ENCODE data around the gene RNF150. TPM values are rescaled to one million over a fixed set of nuclear protein-coding genes. Genes with fewer than 3 reads are reported as not detected.

RNF150 gene
- total and polyA plus RNA-seq, 2 of the 8 experiments (the other 6 are each of a cell fraction or from before 2014, with no cell fraction given) = 3.4 to 4.8 TPM

DNA sequence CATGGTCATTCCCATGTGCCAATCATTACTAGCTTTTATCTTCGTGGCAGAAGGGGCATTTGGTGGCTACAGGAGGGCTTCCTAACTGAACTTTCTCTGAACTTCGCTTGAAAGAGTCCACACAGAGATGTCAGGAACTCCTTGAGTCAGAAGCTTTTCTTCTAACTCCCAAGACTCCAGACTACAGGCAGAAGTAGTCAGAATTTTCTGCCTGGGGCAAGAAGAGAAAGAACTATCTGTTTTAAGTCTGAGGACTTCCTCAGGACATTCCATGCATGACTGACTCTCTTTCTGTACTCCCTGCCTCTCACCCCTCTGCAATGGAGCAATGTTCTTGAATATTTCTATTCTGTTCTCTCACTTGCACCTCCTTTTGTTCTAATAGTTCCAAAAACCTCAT is 206.6 kb downstream of the RNF150 start (continued):
- no peak for TF ChIP-seq SIRT6 (IDR thresholded peaks at IDR 0.05; ENCODE audit: low read length)
- no peak for TF ChIP-seq CBX8 (IDR thresholded peaks at IDR 0.05; ENCODE audit: borderline replicate concordance, low read depth, low read length)

Measured in H1 (cell line).